Heart right ventricle (tissue), 16 donors: Measurements from ENCODE around the gene ZHX3. TPM values are rescaled to one million over a fixed set of nuclear protein-coding genes. Genes with fewer than 3 reads are reported as not detected.
A peak's percentile ranks its signal among the peaks of the same experiment; 100 is the strongest.
"Not testable (repeated sequence)": the region's sequence is repeated elsewhere in the genome, so short reads cannot be mapped to it uniquely, and the experiment has no call there.

ENCODE experiments used
- ATAC-seq, 8 donors: fragments of 200-7000 bp; cut with Tn5 transposase; one replicate each; pipeline ENCODE4 v1.9.1; 2020; ENCODE audit warnings: mild to moderate bottlenecking in 8 of 8, moderate library complexity in 8 of 8, moderate number of reproducible peaks in 1 of 8
- DNase-seq, 2 donors: peaks; one replicate each; pipeline ENCODE4 v3.0.0-alpha.2; 2020
- H3K27ac ChIP-seq, 10 donors: fragments of 200-600 bp; sonication (generic) in 2 of 10; one replicate each; pipeline versions ENCODE4 v1.5.0 to v1.8.0; 2020 to 2022; ENCODE audit warnings: mild to moderate bottlenecking in 3 of 10
- H3K27me3 ChIP-seq, 7 donors: fragments of 200-600 bp; one replicate each; pipeline ENCODE4 v1.8.0; 2021 to 2022; ENCODE audit warnings: mild to moderate bottlenecking in 2 of 7
- H3K36me3 ChIP-seq, 9 donors: fragments of 200-600 bp; sonication (generic) in 1 of 9; one replicate each; pipeline versions ENCODE4 v1.5.0 to v1.8.0; 2020 to 2022; ENCODE audit warnings: mild to moderate bottlenecking in 2 of 9
- H3K4me1 ChIP-seq, 9 donors: fragments of 200-600 bp; sonication (generic) in 1 of 9; one replicate each; pipeline versions ENCODE4 v1.5.0 to v1.8.0; 2020 to 2022; ENCODE audit warnings: mild to moderate bottlenecking in 4 of 9
- H3K4me3 ChIP-seq, 10 donors: fragments of 200-600 bp; sonication (generic) in 2 of 10; one replicate each; pipeline versions ENCODE4 v1.5.0 to v1.8.0; 2020 to 2022; ENCODE audit warnings: mild to moderate bottlenecking in 7 of 10, moderate library complexity in 2 of 10
- H3K9me3 ChIP-seq, 11 donors: fragments of 200-600 bp in 10 of 11; sonication (generic) in 2 of 11; one replicate each; pipeline versions ENCODE4 v1.5.0 to v1.8.0; 2013 to 2022; ENCODE audit warnings: mild to moderate bottlenecking in 2 of 11, control low read depth in 1 of 11, moderate library complexity in 1 of 11
- WGBS, 2 donors: extraction: QIAGEN DNeasy Blood & Tissue Kit; methylation state at CpG; one replicate each; pipeline ENCODE4 v1.1.7; 2013; ENCODE audit warnings: inconsistent platforms in 1 of 2; 5-methylcytosine and 5-hydroxymethylcytosine counted together
- intact Hi-C, 10 donors: fragments of 100-400 bp; cut with DNase I; formaldehyde crosslinking; loops; one replicate each; pipeline versions ENCODE4 v1.11.1 to v1.14.2; 2022
- polyA plus RNA-seq, 2 donors: library from polyadenylated mRNA; stranded (reverse); fragments of 200-250 nt; gene quantifications; one replicate each; pipeline ENCODE4 v1.2.3, GENCODE V29; 2013
- total RNA-seq, 10 donors: library from RNA; stranded (reverse); fragmentation: NEBNext Ultra II Directional in 3 of 10; extraction: Animal tissue kit (Norgen Biotek cat#: 25700) in 3 of 10; gene quantifications; one replicate each; pipeline versions ENCODE4 v1.2.1 to v1.2.4, GENCODE V29; 2021 to 2023
- TF ChIP-seq, protein P1 (sequence below), 9 donors: fragments of 200-600 bp; sonication (generic) in 2 of 9; IDR thresholded peaks; one replicate each; pipeline versions ENCODE4 v1.5.0 to v1.8.0; 2021 to 2022; ENCODE audit warnings: antibody characterized with exemption in 9 of 9, mild to moderate bottlenecking in 5 of 9, moderate library complexity in 1 of 9
- donor health status: Arrhythmogenic right ventricular cardiomyopathy.
- donor health status: ischemic (EF 13 %, LVEDD 7.1; RV severe dilation, severe dysfunction).
- donor health status: healthy with polysubstance abuse.
- donor health status: DM: no; HTN: yes; CAD: no.
- donor health status: DM: no; HTN: no; CAD: no.
- donor health status: ischemic (EF 25% LVEDD 6.9; RV normal size, moderate dysfunction).
- donor health status: ischemic (EF 25% LVEDD 5.7; RV mildly dilated, moderate dysfunction).
- donor health status: healthy.
- donor health status: DM: yes; HTN: yes; CAD: no.
- donor health status: Ischemic cardiomyopathy.
- donor health status: ischemic (EF 35%, LVEDD 5.7; RV mildly dilated, moderate dysfunction).
- donor health status: nonischemic (EF 11% LVEDD 7.7; RV severe dilation, severe dysfunction).
- donor health status: DM: yes; HTN: yes; CAD: no.
- donor health status: PGD.
- donor health status: ischemic (EF 29% LVEDD 5.4; RV normal size, mild dysfunction).
- donor health status: nonischemic (EF 23%, LVEDD 6.1; RV moderate dilation, normal function).

The ZHX3 gene
- total and polyA plus RNA-seq, 12 donors: 6.5 to 51.8 (median 30.4) TPM

DNA sequence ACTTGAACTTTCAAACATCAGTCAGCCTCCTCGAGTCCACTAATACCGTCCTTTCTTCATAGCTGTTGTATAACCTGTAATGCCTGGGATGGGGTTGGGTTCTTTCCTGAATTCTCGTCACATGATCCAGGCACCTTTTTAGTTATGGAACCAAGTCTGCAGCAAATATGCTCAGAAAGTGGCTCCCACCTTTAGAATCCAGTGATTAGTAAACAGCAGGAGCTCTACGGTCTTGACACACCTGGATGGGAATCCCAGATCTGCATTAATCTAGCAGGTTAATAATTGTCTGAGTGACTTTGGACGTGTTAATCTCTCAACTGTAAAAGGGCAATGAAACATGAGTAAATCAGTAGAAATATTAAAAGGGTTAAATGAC is 729 bp upstream of the ZHX3 start:
- Histone ChIP-seq H3K4me1 (peaks cover 3 to 44% (median 41%) of the 10 kb centered on the region in 9 donors), H3K27me3 (no peaks in the 10 kb centered on the region), H3K4me3 (peak overlapping the region in 7 of 10 donors; percentile 55 to 89 (median 83)), H3K9me3 (no peaks in the 10 kb centered on the region), H3K27ac (peak overlapping the region; percentile 20 to 96 (median 90)), H3K36me3 (no peaks in the 10 kb centered on the region)
- intact Hi-C loops: loop anchor here in 7 of 10 donors (5.0 kb wide), 4 partner anchors 46 to 146 kb away; no protein-coding TSS in a partner anchor
- no peak for DNase-seq
- no peak for ATAC-seq
- WGBS, 2 donors: 60 to 64% methylated on average over 5 of the region's 5 CpGs
- TF ChIP-seq, protein P1, sequence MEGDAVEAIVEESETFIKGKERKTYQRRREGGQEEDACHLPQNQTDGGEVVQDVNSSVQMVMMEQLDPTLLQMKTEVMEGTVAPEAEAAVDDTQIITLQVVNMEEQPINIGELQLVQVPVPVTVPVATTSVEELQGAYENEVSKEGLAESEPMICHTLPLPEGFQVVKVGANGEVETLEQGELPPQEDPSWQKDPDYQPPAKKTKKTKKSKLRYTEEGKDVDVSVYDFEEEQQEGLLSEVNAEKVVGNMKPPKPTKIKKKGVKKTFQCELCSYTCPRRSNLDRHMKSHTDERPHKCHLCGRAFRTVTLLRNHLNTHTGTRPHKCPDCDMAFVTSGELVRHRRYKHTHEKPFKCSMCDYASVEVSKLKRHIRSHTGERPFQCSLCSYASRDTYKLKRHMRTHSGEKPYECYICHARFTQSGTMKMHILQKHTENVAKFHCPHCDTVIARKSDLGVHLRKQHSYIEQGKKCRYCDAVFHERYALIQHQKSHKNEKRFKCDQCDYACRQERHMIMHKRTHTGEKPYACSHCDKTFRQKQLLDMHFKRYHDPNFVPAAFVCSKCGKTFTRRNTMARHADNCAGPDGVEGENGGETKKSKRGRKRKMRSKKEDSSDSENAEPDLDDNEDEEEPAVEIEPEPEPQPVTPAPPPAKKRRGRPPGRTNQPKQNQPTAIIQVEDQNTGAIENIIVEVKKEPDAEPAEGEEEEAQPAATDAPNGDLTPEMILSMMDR (IDR thresholded peaks at IDR 0.05): no peak

DNA sequence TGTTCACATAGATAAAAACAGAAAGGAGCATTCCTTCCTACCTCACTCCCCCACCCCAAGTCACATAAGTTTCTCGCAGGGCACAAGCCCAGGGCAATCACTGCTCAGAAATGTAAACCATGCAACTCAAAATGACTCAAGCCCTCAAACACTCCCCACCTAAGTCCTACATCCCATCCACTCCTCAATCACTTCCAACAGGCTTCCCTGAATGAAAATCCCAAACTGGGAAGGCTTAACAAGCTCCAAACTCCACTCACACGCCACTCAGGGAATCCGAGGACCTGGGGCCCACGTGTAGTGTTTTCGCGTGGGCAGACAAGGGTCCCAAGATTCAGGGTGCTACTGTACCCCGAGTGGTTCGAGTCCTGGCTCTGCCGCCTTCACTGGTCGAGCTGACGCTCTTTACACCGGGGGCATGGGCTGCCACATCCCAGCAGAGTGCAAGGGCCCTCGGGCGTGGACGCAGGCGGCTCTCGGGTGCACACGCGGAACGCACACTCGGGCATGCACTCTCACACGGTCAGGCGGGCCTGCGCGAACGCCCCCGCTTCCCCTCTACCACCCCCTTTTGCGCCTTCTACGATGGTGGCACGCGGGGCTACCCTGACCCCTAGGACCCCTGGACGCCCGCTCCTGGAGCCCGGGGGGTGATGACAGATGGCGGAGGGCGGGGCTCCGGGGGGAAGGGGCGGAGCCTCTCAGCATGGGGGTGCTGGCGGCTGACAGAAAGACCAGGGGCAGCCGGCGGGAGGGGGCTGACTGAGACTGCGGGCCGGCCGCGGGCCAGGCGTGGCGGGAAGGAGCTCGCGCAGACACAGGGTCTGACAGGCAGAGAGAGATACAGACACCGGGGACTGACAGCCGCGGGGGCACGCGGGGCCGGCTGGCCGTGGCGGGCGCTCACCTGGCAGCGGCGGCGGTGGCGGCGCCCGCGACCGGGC is 657 bp downstream of the ZHX3 start:
- intact Hi-C loops: loop anchor here in 7 of 10 donors (5.0 kb wide), 4 partner anchors 45 to 145 kb away; no protein-coding TSS in a partner anchor
- Histone ChIP-seq H3K4me1 (peaks cover 3 to 53% (median 42%) of the 10 kb centered on the region in 9 donors), H3K4me3 (peak overlapping the region; percentile 53 to 90 (median 84)), H3K27ac (peak overlapping the region; percentile 75 to 96 (median 92)), H3K9me3 (no peaks in the 10 kb centered on the region), H3K36me3 (no peaks in the 10 kb centered on the region), H3K27me3 (no peaks in the 10 kb centered on the region)
- peak; percentile 85 to 88 for DNase-seq
- 2 to 3% methylated on average over 57 to 61 of the region's 66 CpGs for WGBS, 2 donors
- TF ChIP-seq, protein P1 (IDR thresholded peaks at IDR 0.05): no peak
- ATAC-seq: peak; percentile 46 to 78 (median 66)

DNA sequence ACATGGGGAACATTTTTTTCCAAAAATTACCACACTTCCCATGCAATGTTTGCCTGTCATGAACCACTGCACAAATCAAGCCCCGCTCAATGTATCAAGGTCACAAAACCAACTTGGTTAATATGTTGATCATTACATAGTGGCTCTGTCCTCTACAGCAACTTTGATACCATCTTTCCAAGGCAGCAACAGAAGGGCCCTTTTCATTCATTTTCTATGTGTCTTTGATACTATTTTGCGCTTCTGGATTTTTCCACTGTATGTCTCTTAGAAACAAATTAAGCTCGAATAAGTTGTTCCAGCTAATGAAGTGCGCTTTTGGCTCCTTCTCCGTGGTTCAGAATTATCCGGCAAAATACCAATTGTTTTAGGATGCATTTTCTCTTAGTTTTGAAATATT is 1.5 kb downstream of the ZHX3 start:
- ATAC-seq: no peak
- TF ChIP-seq, protein P1 (IDR thresholded peaks at IDR 0.05): no peak
- H3K36me3 ChIP-seq: no peaks in the 10 kb centered on the region
- H3K9me3 ChIP-seq: no peaks in the 10 kb centered on the region
- H3K27ac ChIP-seq: peak overlapping the region in 9 of 10 donors; percentile 75 to 96 (median 93)
- H3K27me3 ChIP-seq: no peaks in the 10 kb centered on the region
- peak overlapping the region in 9 of 10 donors; percentile 55 to 90 (median 86) for H3K4me3 ChIP-seq
- intact Hi-C loops: loop anchor here in 7 of 10 donors (5.0 kb wide), 4 partner anchors 44 to 144 kb away; no protein-coding TSS in a partner anchor
- peaks cover 3 to 56% (median 39%) of the 10 kb centered on the region in 9 donors for H3K4me1 ChIP-seq
- DNase-seq: no peak
- 54 to 73% methylated on average over 6 of the region's 6 CpGs for WGBS, 2 donors

DNA sequence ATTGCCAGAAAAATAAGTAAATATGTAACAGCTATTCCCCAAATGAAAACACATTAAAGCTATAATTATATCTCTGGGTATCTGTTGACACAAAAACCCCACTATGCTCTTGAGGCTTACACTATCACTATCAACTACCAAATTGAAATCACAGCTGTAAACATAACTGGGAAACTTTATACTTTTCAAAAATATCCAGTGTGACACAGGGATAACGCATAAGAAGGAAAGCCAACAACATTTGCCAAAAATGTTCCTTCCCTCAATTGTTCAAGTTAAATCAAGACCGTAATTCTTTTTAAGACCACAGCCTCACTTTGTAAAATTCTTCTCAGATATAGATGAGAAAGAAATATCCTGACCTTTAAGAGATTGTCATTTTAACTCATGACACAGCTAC is 3.1 kb downstream of the ZHX3 start:
- DNase-seq (no peak), ATAC-seq (peak in 1 of 8 donors; percentile 12)
- Histone ChIP-seq H3K4me3 (no peak overlapping the region), H3K4me1 (peaks cover 3 to 70% (median 49%) of the 10 kb centered on the region in 9 donors), H3K27me3 (no peaks in the 10 kb centered on the region), H3K36me3 (no peaks in the 10 kb centered on the region), H3K27ac (peak overlapping the region; percentile 22 to 96 (median 90)), H3K9me3 (no peaks in the 10 kb centered on the region)
- WGBS, 2 donors: 35 to 62% methylated on average over 2 of the region's 2 CpGs
- intact Hi-C loops: loop anchor here in 1 of 10 donors (5.0 kb wide), 1 partner anchor 37 kb away; no protein-coding TSS in a partner anchor
- TF ChIP-seq, protein P1 (IDR thresholded peaks at IDR 0.05): no peak

DNA sequence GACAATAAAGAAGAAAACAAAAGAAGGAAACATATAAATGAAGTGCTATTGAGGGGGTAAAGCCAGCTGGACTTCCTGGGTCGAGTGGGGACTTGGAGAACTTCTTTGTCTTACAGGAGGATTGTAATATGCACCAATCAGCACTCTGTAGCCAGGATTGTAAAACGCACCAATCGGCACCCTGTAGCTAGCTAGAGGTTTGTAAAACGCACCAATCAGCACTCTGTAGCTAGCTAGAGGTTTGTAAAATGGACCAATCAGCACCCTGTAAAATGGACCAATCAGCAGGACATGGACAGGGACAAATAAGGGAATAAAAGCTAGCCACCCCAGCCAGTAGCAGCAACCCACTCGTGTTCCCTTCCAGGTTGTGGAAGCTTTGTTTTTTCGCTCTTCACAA is 5.5 kb downstream of the ZHX3 start:
- H3K27me3 ChIP-seq, H3K9me3 ChIP-seq, H3K4me3 ChIP-seq, H3K36me3 ChIP-seq, H3K27ac ChIP-seq, DNase-seq, ATAC-seq: not testable (repeated sequence)
- H3K4me1 ChIP-seq: peaks cover 5 to 85% (median 55%) of the 10 kb centered on the region in 9 donors
- 93 to 94% methylated on average over 6 of the region's 6 CpGs for WGBS, 2 donors
- intact Hi-C loops: loop anchor here in 1 of 10 donors (5.0 kb wide), 1 partner anchor 35 kb away; no protein-coding TSS in a partner anchor
